NCI-H2171 (cell line): ENCODE measurements around the gene CDC42EP5.

Experiments
- DNase-seq: peaks from one replicate; lab custom pipeline; 2025; lab: John Stamatoyannopoulos, UW

Gene CDC42EP5

DNA sequence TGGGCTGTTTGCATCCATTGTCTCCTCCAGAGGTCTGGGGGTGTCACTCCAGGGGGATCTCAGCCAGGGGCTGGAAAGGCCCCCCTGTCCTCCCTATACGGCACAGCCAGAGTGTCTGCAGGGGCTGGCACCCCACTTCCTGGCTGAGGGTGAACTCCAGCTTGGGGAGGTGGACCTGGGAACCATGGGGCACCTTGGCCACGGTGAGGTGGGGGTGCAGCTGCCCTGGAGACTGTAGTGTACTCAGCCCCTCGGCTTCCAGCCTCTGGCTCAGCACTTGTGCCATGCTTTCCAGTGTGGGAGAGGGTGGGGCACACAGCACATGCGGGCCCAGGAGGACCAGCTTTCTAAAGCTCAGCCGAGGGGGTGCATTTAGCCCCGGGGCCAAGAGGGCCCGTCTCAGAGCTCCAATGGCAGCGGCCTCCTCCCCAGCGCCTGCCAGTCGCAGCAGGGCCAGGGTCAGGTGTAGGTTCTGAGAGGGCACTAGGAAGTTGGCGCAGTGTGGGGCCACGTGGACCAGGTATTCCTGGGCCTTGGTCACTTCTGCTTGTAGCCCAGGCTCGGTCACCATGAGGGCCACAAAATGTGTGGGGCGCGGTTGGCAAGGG is 10.9 kb downstream of the CDC42EP5 start:
- DNase-seq = no peak

DNA sequence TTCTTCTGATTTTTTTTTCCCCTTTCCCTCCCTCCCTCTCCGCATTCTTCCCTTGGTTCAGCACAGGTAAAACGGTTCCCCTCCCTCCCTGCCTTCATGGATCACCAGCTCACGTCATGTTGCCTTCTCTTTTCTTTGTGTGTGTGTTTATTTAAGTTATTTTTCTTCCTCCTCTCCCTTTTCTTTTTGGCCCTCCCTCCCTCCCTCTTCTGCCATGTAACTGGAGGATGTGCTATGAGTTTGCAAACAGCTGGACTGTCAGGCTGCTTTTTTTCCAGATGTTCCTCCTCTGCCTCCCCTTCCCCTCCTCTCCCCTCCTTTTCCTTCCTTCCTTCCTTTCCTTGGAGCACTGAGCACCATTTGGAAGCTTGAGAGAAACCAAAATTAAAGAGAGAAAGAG is 11.5 kb downstream of the CDC42EP5 start:
- DNase-seq = no peak

- no peak for DNase-seq
These were observed 11.9 kb downstream of the CDC42EP5 start for GRCh38 chr19:54461210-54461609.

GRCh38 chr19:54460230-54461005 is 12.7 kb downstream of the CDC42EP5 start:
- no peak for DNase-seq

GRCh38 chr19:54459282-54460229 is 13.5 kb downstream of the CDC42EP5 start:
- DNase-seq = no peak

- DNase-seq = no peak
These were observed 14.3 kb downstream of the CDC42EP5 start for GRCh38 chr19:54458648-54459281.

- no peak for DNase-seq
These were observed 15.1 kb downstream of the CDC42EP5 start for GRCh38 chr19:54457773-54458647.

- DNase-seq = no peak
These were observed 16.4 kb downstream of the CDC42EP5 start for GRCh38 chr19:54456423-54457373.

- no peak for DNase-seq
These were observed 17.2 kb downstream of the CDC42EP5 start for GRCh38 chr19:54455786-54456422.

- no peak for DNase-seq
These were observed 18.1 kb downstream of the CDC42EP5 start for GRCh38 chr19:54454781-54455675.

DNA sequence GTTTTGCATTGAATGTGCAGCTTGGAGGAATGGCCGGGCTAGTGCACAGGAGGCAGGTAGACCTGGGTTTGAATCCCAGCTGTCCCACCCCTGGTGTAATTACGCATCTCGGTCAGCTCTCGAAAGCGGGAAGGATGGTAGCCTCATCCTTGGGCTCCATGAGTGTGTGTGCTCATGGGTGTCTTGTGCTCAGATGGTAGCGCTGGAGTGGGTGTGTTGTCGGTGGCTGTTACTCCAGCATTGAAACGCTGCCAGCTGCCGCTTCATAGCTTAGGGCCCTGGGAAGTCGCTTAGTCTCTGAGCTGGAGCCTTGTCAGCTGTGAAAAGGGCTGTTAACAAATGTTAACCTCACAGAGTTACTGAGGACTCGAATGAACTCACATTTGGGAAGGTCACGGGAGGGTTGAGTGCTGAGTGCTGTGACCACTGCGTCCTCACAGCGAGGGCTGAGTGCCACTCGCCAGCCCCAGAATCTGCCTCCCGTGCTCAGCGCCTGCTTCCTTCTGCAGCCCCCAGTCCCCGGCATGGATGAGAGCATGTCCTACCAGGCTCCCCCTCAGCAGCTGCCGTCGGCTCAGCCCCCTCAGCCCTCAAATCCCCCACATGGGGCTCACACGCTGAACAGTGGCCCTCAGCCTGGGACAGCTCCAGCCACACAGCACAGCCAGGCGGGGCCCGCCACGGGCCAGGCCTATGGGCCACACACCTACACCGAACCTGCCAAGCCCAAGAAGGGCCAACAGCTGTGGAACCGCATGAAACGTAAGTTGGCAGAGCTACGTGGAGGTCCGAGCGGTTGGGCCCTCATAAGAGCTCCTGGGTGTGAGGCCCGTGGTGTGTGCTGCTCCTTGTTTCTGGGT is 18.9 kb downstream of the CDC42EP5 start:
- no peak for DNase-seq

GRCh38 chr19:54452626-54453025 is 20.5 kb downstream of the CDC42EP5 start:
- no peak for DNase-seq

- no peak for DNase-seq
These were observed 21.1 kb downstream of the CDC42EP5 start for GRCh38 chr19:54451997-54452396.

- DNase-seq = no peak
These were observed 21.7 kb downstream of the CDC42EP5 start for GRCh38 chr19:54451331-54451871.

DNA sequence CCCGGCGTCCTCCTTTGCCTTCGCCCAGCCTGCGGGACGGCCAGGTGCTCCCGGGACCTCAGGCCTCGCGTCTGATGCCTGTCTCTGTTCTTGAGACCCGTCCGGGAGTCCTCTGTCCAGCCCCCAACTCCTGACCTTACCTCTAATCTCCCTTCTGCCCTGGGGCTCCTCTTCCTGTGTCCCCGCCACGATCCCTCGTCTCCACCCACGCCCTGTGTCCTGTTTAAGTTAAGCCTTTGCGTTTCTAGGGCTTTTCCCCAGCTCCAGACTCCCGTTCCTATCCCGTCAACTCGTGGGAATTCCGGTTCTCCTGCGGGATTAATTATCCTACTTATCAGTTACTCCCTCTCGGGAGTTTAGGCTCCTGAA is 23.4 kb downstream of the CDC42EP5 start:
- no peak for DNase-seq

DNA sequence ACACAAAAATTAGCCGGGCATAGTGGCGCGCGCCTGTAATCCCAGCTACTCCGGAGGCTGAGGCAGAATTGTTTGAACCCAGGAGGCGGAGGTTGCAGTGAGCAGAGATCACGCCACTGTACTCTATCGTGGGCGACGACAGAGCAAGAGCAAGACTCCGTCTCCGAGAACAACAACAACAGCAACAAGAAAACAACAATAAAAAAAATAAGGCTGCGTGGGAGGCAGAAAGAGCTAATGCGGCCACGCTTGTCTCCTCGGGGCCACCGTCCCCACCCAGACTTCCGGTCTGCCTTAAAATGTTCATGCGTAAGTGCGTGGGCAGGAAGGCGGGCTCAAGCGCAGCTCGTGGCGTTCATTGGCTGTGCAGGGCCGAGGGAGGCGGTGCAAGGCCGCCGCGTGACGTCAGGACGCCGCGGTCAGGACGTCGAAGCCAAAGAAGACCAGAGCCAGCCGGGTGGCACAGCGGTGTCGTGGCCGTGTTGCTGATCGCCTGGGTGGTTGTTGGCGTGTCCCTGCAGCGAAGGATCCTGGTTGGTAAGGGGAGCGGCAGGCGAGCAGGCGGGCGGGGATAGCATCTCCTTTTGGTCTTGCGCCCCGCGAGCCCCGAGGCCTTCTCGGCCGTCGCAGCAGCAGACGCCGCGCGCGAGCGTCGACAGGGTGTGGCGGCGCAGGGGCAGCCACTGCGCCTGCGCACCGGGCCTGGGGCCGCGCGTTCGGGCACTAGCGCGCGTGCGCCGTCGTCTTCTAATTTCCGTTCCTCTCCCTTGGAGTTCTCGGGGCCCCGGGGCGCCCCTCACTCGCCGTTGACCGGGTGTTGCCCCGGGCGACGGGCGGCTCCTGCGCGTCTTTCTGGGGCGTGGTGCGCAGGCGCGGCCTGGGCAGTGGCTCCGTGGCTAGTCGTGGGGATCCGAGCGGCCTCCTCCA is 24.1 kb downstream of the CDC42EP5 start, which contains the start of gene LENG8:
LENG8 (plus strand) TSS at position 426 of the 927 bp plus-strand sequence. CDS start 2,146 bp downstream, outside the sequence.
- DNase-seq = peak; percentile 95
